ENCODE measurements around the gene STAT3.
"Not testable (repeated sequence)": the region's sequence is repeated elsewhere in the genome, so short reads cannot be mapped to it uniquely, and the experiment has no call there.

STAT3 gene

GRCh38 chr17:42322382-42323267 is 65.6 kb downstream of the STAT3 start:
- TF ChIP-seq CTCF (IDR thresholded peaks at IDR 0.05; ENCODE audit: low read depth, low read length), result peak; percentile 100
- no peak overlapping the region for H3K4me3 ChIP-seq (replicated peaks in 1 of 2; ENCODE audit: low read depth in 2 of 2, low read length in 2 of 2)
- peak; percentile 94 to 96 for DNase-seq (ENCODE audit: low read depth in 2 of 2)

GRCh38 chr17:42321555-42321954 is 66.7 kb downstream of the STAT3 start:
- DNase-seq (ENCODE audit: low read depth in 2 of 2), result no peak
- no peak overlapping the region for H3K4me3 ChIP-seq (replicated peaks in 1 of 2; ENCODE audit: low read depth in 2 of 2, low read length in 2 of 2)
- no peak for TF ChIP-seq CTCF (IDR thresholded peaks at IDR 0.05; ENCODE audit: low read depth, low read length)

GRCh38 chr17:42317967-42318366 is 70.3 kb downstream of the STAT3 start:
- not testable (repeated sequence) for H3K4me3 ChIP-seq (replicated peaks in 1 of 2; ENCODE audit: low read depth in 2 of 2, low read length in 2 of 2); DNase-seq (ENCODE audit: low read depth in 2 of 2)

GRCh38 chr17:42317266-42317845 is 70.9 kb downstream of the STAT3 start:
- DNase-seq (ENCODE audit: low read depth in 2 of 2), result no peak

GRCh38 chr17:42316755-42317154 is 71.5 kb downstream of the STAT3 start:
- no peak overlapping the region for H3K4me3 ChIP-seq (replicated peaks in 1 of 2; ENCODE audit: low read depth in 2 of 2, low read length in 2 of 2)
- DNase-seq (ENCODE audit: low read depth in 2 of 2), result no peak
- no peak for TF ChIP-seq CTCF (IDR thresholded peaks at IDR 0.05; ENCODE audit: low read depth, low read length)

More at GRCh38 chr17:42317266-42317845, 70.9 kb downstream of the STAT3 start:
- no peak overlapping the region for H3K4me3 ChIP-seq (replicated peaks in 1 of 2; ENCODE audit: low read depth in 2 of 2, low read length in 2 of 2)
- no peak for TF ChIP-seq CTCF (IDR thresholded peaks at IDR 0.05; ENCODE audit: low read depth, low read length)

- H3K4me3 ChIP-seq (replicated peaks in 1 of 2; ENCODE audit: low read depth in 2 of 2, low read length in 2 of 2), result no peak overlapping the region
- TF ChIP-seq CTCF (IDR thresholded peaks at IDR 0.05; ENCODE audit: low read depth, low read length), result no peak
- DNase-seq (ENCODE audit: low read depth in 2 of 2), result no peak
Observed at GRCh38 chr17:42315402-42316156, 72.7 kb downstream of the STAT3 start.

Measured in cardiac fibroblast (primary cell).